RWPE2 (cell line): ENCODE measurements around the gene PRR5L.

Experiments
- ATAC-seq: fragments of 200-7000 bp; cut with Tn5 transposase; 3 replicates; pipeline ENCODE4 v1.9.1; 2021; ENCODE audit warnings: low read depth
- DNase-seq: peaks from one replicate; pipeline ENCODE4 v3.0.0-alpha.2; 2020; ENCODE audit warnings: low spot score
- H3K27ac ChIP-seq: fragments of 450-650 bp; 2 replicates; pipeline ENCODE4 v1.5.1; 2017; ENCODE audit warnings: mild to moderate bottlenecking; ENCODE audit not compliant: poor library complexity, severe bottlenecking
- H3K27me3 ChIP-seq: fragments of 250-450 bp; sonication (Bioruptor Pico); 2 replicates; pipeline ENCODE4 v1.5.1; 2021; ENCODE audit warnings: mild to moderate bottlenecking, moderate library complexity; ENCODE audit not compliant: insufficient read depth, poor library complexity, severe bottlenecking
- H3K36me3 ChIP-seq: fragments of 250-450 bp; sonication (Bioruptor Pico); 2 replicates; pipeline ENCODE4 v1.5.1; 2020; ENCODE audit warnings: low read depth, mild to moderate bottlenecking, moderate library complexity
- H3K4me1 ChIP-seq: fragments of 250-450 bp; sonication (Bioruptor Pico); 2 replicates; pipeline ENCODE4 v1.5.1; 2021; ENCODE audit warnings: mild to moderate bottlenecking, moderate library complexity; ENCODE audit not compliant: insufficient read depth, poor library complexity, severe bottlenecking
- H3K4me3 ChIP-seq: fragments of 250-450 bp; sonication (Bioruptor Pico); 2 replicates; pipeline ENCODE4 v1.5.1; 2021; ENCODE audit warnings: mild to moderate bottlenecking, moderate library complexity; ENCODE audit not compliant: severe bottlenecking
- H3K9me3 ChIP-seq: fragments of 250-450 bp; sonication (Bioruptor Pico); 2 replicates; pipeline ENCODE4 v1.5.1; 2021; ENCODE audit warnings: mild to moderate bottlenecking, moderate library complexity; ENCODE audit not compliant: severe bottlenecking
- TF ChIP-seq, protein P1 (sequence below): fragments of 450-650 bp; IDR thresholded peaks from one replicate; pipeline ENCODE4 v1.5.1; 2017; ENCODE audit warnings: mild to moderate bottlenecking, moderate library complexity; ENCODE audit not compliant: poor library complexity, severe bottlenecking

Gene PRR5L

DNA sequence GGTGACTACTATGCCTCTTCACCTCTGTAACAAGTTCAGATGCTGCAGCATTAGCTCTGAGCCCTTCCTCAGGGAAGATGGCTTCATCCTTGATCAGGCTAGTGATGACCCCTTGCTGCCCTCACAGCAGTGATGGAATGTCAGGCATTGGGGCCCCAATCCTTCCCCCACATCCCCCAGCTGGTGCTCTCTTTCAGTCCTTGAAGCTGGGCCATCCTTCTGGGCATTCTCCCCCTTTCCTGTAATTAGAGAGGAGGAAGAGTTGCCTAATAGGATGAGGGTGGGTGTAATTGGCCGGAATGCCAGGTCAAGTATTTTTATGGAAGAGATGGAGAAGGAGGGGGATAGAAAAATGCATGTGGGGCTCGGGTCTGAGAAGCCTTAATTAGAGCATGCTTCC is 151.4 kb downstream of the PRR5L start:
- peaks cover 13% of the 10 kb centered on the region for H3K4me1 ChIP-seq
- H3K9me3 ChIP-seq = no peaks in the 10 kb centered on the region
- no peaks in the 10 kb centered on the region for H3K27me3 ChIP-seq
- TF ChIP-seq, protein P1, sequence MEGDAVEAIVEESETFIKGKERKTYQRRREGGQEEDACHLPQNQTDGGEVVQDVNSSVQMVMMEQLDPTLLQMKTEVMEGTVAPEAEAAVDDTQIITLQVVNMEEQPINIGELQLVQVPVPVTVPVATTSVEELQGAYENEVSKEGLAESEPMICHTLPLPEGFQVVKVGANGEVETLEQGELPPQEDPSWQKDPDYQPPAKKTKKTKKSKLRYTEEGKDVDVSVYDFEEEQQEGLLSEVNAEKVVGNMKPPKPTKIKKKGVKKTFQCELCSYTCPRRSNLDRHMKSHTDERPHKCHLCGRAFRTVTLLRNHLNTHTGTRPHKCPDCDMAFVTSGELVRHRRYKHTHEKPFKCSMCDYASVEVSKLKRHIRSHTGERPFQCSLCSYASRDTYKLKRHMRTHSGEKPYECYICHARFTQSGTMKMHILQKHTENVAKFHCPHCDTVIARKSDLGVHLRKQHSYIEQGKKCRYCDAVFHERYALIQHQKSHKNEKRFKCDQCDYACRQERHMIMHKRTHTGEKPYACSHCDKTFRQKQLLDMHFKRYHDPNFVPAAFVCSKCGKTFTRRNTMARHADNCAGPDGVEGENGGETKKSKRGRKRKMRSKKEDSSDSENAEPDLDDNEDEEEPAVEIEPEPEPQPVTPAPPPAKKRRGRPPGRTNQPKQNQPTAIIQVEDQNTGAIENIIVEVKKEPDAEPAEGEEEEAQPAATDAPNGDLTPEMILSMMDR = no peak
- peaks cover 70% of the 10 kb centered on the region for H3K36me3 ChIP-seq
- ATAC-seq (peak; percentile 64), DNase-seq (no peak)
- H3K4me3 ChIP-seq = no peak overlapping the region
- peak overlapping the region; percentile 71 for H3K27ac ChIP-seq

DNA sequence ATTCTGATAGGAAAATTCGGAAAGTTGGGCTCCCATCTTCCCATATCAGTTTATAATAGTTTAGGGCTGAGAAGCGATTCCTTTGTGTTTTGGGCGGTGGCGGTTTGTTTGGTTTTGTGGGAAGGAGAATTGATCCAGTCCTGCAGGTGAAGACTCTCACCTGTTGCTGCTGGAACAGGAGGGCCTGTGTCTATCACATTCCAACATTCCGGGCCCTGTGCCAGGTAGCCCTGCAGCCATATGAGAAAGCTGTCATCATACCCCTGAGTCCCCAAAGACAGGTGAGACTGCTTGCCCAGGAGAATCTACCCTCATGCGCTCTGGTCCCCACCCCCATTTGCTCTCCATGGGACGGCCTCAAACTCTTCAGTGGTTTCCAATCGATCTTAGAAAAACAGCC is 151.9 kb downstream of the PRR5L start:
- Histone ChIP-seq H3K4me1 (peaks cover 13% of the 10 kb centered on the region), H3K36me3 (peaks cover 69% of the 10 kb centered on the region), H3K4me3 (no peak overlapping the region), H3K27me3 (no peaks in the 10 kb centered on the region), H3K27ac (peak overlapping the region; percentile 71), H3K9me3 (no peaks in the 10 kb centered on the region)
- DNase-seq (peak; percentile 78), ATAC-seq (peak; percentile 78)
- TF ChIP-seq, protein P1 = no peak

DNA sequence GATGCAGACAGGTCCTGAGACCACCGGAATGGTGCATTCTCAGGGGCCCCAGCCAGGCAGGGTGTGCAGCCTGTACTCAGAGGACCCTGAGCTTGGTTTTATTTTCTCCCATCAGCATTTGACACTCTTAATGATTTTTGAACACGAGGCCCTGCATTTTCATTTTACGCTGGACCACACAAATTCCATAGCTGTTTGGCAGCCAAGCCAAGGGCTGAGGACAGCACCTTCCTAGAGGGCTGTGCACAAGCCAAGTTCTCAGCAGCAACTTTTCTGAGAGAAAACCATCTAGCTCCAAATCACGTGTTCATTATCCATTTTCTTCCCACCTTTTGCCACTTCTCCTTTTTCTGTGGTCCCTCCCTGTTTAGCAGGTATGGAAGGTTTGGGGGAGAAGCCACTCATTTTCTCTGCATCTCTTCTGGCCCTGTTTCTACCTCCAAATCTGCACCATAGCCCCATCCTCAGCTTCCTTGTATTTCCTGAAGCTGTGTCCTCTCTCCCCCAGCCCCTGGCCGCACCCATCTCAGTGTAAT is 153.5 kb downstream of the PRR5L start:
- Histone ChIP-seq H3K27ac (peak overlapping the region; percentile 71), H3K4me3 (no peak overlapping the region), H3K36me3 (peaks cover 61% of the 10 kb centered on the region), H3K9me3 (no peaks in the 10 kb centered on the region), H3K4me1 (peaks cover 19% of the 10 kb centered on the region), H3K27me3 (no peaks in the 10 kb centered on the region)
- TF ChIP-seq, protein P1 = no peak
- ATAC-seq (no peak), DNase-seq (no peak)

DNA sequence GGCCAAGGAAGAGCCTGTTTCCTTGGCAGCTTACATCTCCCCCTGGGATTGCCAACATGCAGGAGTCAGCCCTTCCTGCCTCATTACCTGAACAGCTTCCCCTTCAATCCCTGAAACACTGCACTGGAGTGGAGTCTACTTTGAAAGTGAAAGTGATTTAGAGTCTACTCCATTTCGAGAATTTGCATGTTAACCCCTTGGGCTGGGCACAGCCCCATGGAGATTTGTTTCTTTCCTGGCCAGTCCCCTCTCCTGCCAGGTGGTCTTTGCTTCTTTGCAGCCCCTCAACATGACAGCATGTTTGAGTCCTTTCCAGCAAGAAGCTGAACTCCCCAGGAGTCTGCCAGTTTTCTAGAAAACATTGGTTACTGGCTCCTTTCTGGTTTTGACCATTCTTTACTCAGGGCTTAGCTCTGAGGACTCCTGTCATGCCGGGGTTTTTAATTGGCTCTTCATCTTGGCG is 154.1 kb downstream of the PRR5L start:
- Histone ChIP-seq H3K9me3 (no peaks in the 10 kb centered on the region), H3K36me3 (peaks cover 56% of the 10 kb centered on the region), H3K27me3 (no peaks in the 10 kb centered on the region), H3K4me3 (no peak overlapping the region), H3K27ac (no peak overlapping the region), H3K4me1 (peaks cover 20% of the 10 kb centered on the region)
- no peak for ATAC-seq
- DNase-seq = no peak
- TF ChIP-seq, protein P1 = no peak

DNA sequence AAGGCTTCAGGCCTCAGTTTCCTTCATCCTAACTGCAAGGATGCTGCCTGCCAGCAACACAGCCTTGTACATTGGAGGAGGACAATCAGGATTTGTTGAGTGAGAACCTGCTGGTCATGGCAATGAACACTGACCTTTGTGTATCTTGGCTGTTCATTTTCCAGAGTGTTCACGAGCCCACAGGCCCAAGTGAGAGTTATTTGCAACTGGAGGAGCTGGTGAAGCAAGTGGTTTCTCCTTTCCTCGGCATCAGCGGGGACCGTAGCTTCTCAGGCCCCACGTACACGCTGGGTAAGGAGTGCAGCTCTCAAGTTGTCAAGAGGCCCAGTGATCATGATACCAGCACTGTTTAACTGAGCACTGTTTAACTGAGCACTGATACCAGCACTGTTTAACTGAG is 155.0 kb downstream of the PRR5L start:
- H3K36me3 ChIP-seq = peaks cover 48% of the 10 kb centered on the region
- no peak overlapping the region for H3K4me3 ChIP-seq
- H3K27me3 ChIP-seq = no peaks in the 10 kb centered on the region
- no peak overlapping the region for H3K27ac ChIP-seq
- peaks cover 25% of the 10 kb centered on the region for H3K4me1 ChIP-seq
- no peaks in the 10 kb centered on the region for H3K9me3 ChIP-seq
- no peak for ATAC-seq
- TF ChIP-seq, protein P1 = no peak
- no peak for DNase-seq
